ENCODE measurements around the gene MYH9. TPM values are rescaled to one million over a fixed set of nuclear protein-coding genes. Genes with fewer than 3 reads are reported as not detected.

MYH9 gene
- total RNA-seq (2021; ENCODE audit: unreplicated experiment), result 788 TPM
- polyA plus RNA-seq (2012; ENCODE audit: insufficient read length), result 1,068 TPM
- percentile 98 among the genes with signal in this experiment for Bru-seq, nascent RNA
- percentile 95 among the genes with signal in this experiment for BruChase-seq, experiment 1, labeled RNA remaining after a 2-hour chase
- BruChase-seq, experiment 2, labeled RNA remaining after a 6-hour chase, result percentile 98 among the genes with signal in this experiment
- long read RNA-seq, full-length matches to known transcripts, result 182 of 1,110 reads
- long read RNA-seq, partial matches to known transcripts, result 746 of 1,110 reads
- long read RNA-seq, other reads (novel, unspliced or antisense), result 182 of 1,110 reads

DNA sequence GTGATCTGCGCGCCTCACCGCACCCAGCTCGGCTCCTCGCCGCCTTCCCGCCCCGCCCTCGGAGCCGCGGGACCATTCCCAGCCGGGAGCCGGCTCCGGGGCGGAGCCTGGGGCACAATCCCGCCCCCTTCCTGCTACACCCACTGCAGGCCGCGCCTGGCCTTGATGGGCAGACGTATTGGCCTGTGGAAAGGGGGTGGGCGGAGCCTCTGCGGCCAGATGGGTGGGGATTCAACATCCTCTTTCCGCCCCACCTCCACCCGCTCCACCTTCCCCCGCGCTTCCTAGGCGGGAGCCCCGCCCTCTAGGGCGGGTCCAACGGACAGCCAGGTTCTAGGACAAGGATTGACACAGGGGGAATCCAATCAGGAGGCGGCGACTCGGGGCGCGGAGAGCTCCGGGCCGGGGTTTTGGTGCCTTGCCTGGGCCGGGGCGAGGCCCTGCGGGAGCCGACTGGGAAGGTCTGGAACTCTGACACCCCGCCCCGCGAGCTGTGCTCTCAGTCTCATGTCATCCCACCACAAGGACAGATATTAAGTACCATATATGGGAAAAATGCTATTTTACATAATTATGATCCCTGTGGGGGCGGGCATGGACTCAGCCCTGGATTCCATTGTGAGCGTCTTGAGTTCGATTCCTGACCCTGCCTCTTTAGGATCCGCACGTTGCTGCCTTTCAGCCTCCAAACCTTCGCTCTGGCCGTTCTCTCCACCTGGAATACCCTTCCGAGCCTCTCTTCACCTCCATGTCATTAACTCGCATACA lies at the start of gene MYH9:
MYH9 (minus strand) TSS at position 9 of the 768 bp plus-strand sequence. CDS start 38,731 bp downstream, outside the sequence.
- no TSS peak for BruUV-seq (replicated peaks)
- Histone ChIP-seq H3K4me3 (ENCODE audit: low read depth in 2 of 2, low read length in 2 of 2) (peak within 1 kb of the TSS; percentile 85 to 95), H3K27me3 (ENCODE audit: control insufficient read depth, insufficient read depth, low read length) (no peaks in the 10 kb centered on the region), H3K9me3 (ENCODE audit: control insufficient read depth, insufficient read depth, low read depth, low read length) (no peaks in the 10 kb centered on the region), H3K4me1 (ENCODE audit: control insufficient read depth, insufficient read depth, low read length) (peaks cover 5% of the 10 kb centered on the region), H3K36me3 (ENCODE audit: control insufficient read depth, insufficient read depth, low read length) (peaks cover 3% of the 10 kb centered on the region), H3K27ac (ENCODE audit: low read length) (peak within 1 kb of the TSS; percentile 95)
- POLR2A ChIA-PET, result interaction anchor here (0.6 to 1.3 kb wide), 6 partner anchors 23 to 469 kb away, joined by 3 to 10 read pairs (median 3); no protein-coding TSS in a partner anchor
- DNase-seq (ENCODE audit: low read depth, low spot score), result peak; percentile 96
- ATAC-seq, result peak; percentile 88
- intact Hi-C loops (cut with micrococcal nuclease; ENCODE audit: unreplicated experiment) (no loop called here), in situ Hi-C loops (cut with HindIII; ENCODE audit: low pct_unique_long_range_greater_than_20kb, low sequenced_read_pairs) (no loop called here)
- TF ChIP-seq SIN3A (IDR thresholded peaks at IDR 0.05; ENCODE audit: borderline replicate concordance, insufficient read depth, low read depth, low read length) (0 out of 2 replicates have a peak, but pooled peaks have one; percentile 47), POLR2AphosphoS5 (IDR thresholded peaks at IDR 0.05; ENCODE audit: low read depth, low read length) (no peak; the same call in none of the 2 replicates)
- TF ChIP-seq, protein P1, sequence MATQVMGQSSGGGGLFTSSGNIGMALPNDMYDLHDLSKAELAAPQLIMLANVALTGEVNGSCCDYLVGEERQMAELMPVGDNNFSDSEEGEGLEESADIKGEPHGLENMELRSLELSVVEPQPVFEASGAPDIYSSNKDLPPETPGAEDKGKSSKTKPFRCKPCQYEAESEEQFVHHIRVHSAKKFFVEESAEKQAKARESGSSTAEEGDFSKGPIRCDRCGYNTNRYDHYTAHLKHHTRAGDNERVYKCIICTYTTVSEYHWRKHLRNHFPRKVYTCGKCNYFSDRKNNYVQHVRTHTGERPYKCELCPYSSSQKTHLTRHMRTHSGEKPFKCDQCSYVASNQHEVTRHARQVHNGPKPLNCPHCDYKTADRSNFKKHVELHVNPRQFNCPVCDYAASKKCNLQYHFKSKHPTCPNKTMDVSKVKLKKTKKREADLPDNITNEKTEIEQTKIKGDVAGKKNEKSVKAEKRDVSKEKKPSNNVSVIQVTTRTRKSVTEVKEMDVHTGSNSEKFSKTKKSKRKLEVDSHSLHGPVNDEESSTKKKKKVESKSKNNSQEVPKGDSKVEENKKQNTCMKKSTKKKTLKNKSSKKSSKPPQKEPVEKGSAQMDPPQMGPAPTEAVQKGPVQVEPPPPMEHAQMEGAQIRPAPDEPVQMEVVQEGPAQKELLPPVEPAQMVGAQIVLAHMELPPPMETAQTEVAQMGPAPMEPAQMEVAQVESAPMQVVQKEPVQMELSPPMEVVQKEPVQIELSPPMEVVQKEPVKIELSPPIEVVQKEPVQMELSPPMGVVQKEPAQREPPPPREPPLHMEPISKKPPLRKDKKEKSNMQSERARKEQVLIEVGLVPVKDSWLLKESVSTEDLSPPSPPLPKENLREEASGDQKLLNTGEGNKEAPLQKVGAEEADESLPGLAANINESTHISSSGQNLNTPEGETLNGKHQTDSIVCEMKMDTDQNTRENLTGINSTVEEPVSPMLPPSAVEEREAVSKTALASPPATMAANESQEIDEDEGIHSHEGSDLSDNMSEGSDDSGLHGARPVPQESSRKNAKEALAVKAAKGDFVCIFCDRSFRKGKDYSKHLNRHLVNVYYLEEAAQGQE (IDR thresholded peaks at IDR 0.05; ENCODE audit: insufficient read depth in 1 of 2, low read depth in 2 of 2, low read length in 1 of 2), result no peak
- TF ChIP-seq, protein P2, sequence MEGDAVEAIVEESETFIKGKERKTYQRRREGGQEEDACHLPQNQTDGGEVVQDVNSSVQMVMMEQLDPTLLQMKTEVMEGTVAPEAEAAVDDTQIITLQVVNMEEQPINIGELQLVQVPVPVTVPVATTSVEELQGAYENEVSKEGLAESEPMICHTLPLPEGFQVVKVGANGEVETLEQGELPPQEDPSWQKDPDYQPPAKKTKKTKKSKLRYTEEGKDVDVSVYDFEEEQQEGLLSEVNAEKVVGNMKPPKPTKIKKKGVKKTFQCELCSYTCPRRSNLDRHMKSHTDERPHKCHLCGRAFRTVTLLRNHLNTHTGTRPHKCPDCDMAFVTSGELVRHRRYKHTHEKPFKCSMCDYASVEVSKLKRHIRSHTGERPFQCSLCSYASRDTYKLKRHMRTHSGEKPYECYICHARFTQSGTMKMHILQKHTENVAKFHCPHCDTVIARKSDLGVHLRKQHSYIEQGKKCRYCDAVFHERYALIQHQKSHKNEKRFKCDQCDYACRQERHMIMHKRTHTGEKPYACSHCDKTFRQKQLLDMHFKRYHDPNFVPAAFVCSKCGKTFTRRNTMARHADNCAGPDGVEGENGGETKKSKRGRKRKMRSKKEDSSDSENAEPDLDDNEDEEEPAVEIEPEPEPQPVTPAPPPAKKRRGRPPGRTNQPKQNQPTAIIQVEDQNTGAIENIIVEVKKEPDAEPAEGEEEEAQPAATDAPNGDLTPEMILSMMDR (IDR thresholded peaks at IDR 0.05), result no peak
- CTCF ChIA-PET, result no interaction called here

DNA sequence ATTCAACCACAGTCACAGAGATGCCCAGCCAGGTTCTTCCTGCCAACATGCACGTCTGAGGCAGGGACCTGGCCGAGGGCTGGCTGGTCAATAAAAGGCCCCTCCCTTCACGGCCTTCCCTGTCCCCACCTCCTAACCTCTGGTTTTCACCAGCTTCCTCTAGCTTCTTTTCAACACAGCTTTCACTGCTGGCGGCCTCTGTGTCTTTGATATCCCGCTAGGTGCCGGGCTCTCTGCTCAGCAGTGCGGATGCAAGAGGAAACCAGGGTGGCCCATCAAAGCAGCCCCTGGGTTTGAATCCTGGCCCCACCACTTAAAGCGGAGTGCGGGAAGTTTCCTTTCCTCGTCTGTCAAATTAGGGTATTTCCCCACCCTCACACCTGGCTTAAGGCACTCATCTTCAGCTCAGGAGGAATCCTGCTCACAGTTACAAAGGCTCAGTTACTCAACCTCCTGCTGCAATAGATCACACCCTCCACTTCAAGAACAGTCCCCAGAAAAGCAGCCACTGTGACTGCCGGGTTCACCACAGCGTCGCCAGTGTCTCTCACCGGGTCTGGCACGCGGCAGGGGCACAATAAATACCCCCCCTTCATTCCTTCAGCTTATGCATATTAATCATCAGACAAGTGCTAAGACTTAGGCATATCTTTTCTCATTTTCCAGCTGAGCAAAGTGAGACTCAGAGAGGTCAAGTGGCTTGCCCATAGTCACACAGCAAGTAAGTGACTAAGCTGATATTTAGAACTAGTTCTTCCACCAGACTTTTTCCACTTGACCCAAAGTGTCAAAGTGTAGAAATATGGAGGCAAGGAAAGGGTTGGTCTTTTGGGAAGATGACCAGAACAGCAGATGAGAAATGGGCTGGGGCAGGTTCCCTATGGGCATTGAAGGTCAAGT lies 48.0 kb upstream of the MYH9 start:
- Histone ChIP-seq H3K27ac (ENCODE audit: low read length) (peak overlapping the region; percentile 71), H3K4me1 (ENCODE audit: control insufficient read depth, insufficient read depth, low read length) (peaks cover 45% of the 10 kb centered on the region), H3K36me3 (ENCODE audit: control insufficient read depth, insufficient read depth, low read length) (no peaks in the 10 kb centered on the region), H3K9me3 (ENCODE audit: control insufficient read depth, insufficient read depth, low read depth, low read length) (no peaks in the 10 kb centered on the region), H3K27me3 (ENCODE audit: control insufficient read depth, insufficient read depth, low read length) (no peaks in the 10 kb centered on the region), H3K4me3 (ENCODE audit: low read depth in 2 of 2, low read length in 2 of 2) (no peak overlapping the region)
- ATAC-seq (0 out of 2 replicates have a peak, but pooled peaks have one; percentile 30), DNase-seq (ENCODE audit: low read depth, low spot score) (no peak)
- CTCF ChIA-PET, result interaction anchor here (0.6 kb wide), 1 partner anchor 221 kb away, joined by 4 read pairs; no protein-coding TSS in a partner anchor
- in situ Hi-C loops (cut with HindIII; ENCODE audit: low pct_unique_long_range_greater_than_20kb, low sequenced_read_pairs) (no loop called here), intact Hi-C loops (cut with micrococcal nuclease; ENCODE audit: unreplicated experiment) (no loop called here)
- BruUV-seq (replicated peaks), result no TSS peak
- TF ChIP-seq, protein P1 (IDR thresholded peaks at IDR 0.05; ENCODE audit: insufficient read depth in 1 of 2, low read depth in 2 of 2, low read length in 1 of 2), result no peak
- peak; percentile 38; the same call in 1 of the 2 replicates for TF ChIP-seq TCF7L2 (IDR thresholded peaks at IDR 0.05; ENCODE audit: low read depth, low read length)
- POLR2A ChIA-PET, result no interaction called here

Data from Panc1 (cell line).